ENCODE measurements around the gene PCDHGB6. TPM values are rescaled to one million over a fixed set of nuclear protein-coding genes. Genes with fewer than 3 reads are reported as not detected.

The PCDHGB6 gene
- total RNA-seq, 1 experiment from 2014 or later = 6.0 TPM

DNA sequence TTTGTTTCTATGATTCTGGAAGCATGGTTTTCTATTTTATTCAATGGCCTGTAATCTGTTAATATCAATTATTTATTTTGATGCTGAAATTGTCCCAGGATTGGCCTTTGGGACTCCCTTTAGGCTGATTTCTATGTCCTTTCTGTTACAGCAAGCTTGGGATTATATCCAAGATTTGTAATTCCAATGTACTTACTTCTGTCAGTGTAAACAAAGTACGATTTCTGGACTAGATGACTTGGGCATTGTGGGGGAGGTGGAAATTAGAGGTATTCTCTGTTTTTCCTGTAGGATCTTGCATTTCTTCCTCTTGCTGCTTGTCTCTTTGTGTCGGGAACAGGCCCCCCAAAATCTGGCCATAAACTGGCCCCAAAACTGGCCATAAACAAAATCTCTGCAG, 26.2 kb downstream of the PCDHGB6 start:
- no peak overlapping the region for H3K4me2 ChIP-seq (ENCODE audit: insufficient read depth, insufficient read length, low read length)
- H3K79me2 ChIP-seq (ENCODE audit: insufficient read depth, low read length) = no peaks in the 10 kb centered on the region
- Mint-ChIP-seq H3K9me3 (peaks cover 42 to 44% of the 10 kb centered on the region in 2 experiments), H3K27ac (no peak overlapping the region), H3K4me3 (no peak overlapping the region), H3K36me3 (ENCODE audit: insufficient read depth in 1 of 3, low read depth in 3 of 3) (peaks cover 34 to 48% (median 35%) of the 10 kb centered on the region in 3 experiments), H3K4me1 (no peaks in the 10 kb centered on the region; a peak in 1 of 4 replicates), H3K27me3 (ENCODE audit: low read depth) (peaks cover 3% of the 10 kb centered on the region)
- no peaks in the 10 kb centered on the region for H3K23me2 ChIP-seq (ENCODE audit: insufficient read length, low read depth, low read length, poor library complexity, severe bottlenecking)
- H3K27me3 ChIP-seq (ENCODE audit: insufficient read depth, low read length) = no peaks in the 10 kb centered on the region
- H3K27ac ChIP-seq (ENCODE audit: insufficient read length, low read depth, low read length) = no peak overlapping the region
- no peak overlapping the region for H2BK12ac ChIP-seq (ENCODE audit: insufficient read length, low read depth, low read length)
- no peak overlapping the region for H2AK5ac ChIP-seq (ENCODE audit: insufficient read length, low read length)
- H2BK20ac ChIP-seq (ENCODE audit: low read depth, low read length, poor library complexity, severe bottlenecking) = no peak overlapping the region
- H3K9me3 ChIP-seq (ENCODE audit: control insufficient read depth, low read depth, low read length) = peaks cover 14% of the 10 kb centered on the region
- H2BK15ac ChIP-seq (ENCODE audit: low read depth, low read length) = no peak overlapping the region
- no peak for DNase-seq
- H3K4ac ChIP-seq (ENCODE audit: low read depth, low read length) = no peak overlapping the region
- no peak overlapping the region for H3K9ac ChIP-seq (ENCODE audit: extremely low read depth, insufficient read length, low read length)
- H4K5ac ChIP-seq (ENCODE audit: insufficient read length, low read depth, low read length) = no peak overlapping the region
- no peak overlapping the region for H4K8ac ChIP-seq (replicated peaks; ENCODE audit: insufficient read length, low read depth, low read length)
- no peak overlapping the region for H3K56ac ChIP-seq (ENCODE audit: insufficient read length, low read depth, low read length)
- no peak overlapping the region for H2BK5ac ChIP-seq (ENCODE audit: insufficient read length, low read length)
- H3K14ac ChIP-seq (ENCODE audit: insufficient read depth, low read length) = no peak overlapping the region
- no peak overlapping the region for H2AFZ ChIP-seq (ENCODE audit: low read length)
- H4K20me1 ChIP-seq (ENCODE audit: control insufficient read depth, insufficient read depth, insufficient read length) = no peaks in the 10 kb centered on the region
- no peak overlapping the region for H3T11ph ChIP-seq (ENCODE audit: low read length)
- no peak overlapping the region for H3K18ac ChIP-seq (ENCODE audit: insufficient read length, low read depth, low read length)
- no peaks in the 10 kb centered on the region for H3K79me1 ChIP-seq (ENCODE audit: insufficient read depth, low read depth, low read length, poor library complexity, severe bottlenecking)
- no peaks in the 10 kb centered on the region for H3K4me1 ChIP-seq (ENCODE audit: insufficient read depth, low read length)
- no peak overlapping the region for H2BK120ac ChIP-seq (ENCODE audit: low read depth, low read length, poor library complexity, severe bottlenecking)
- no peak overlapping the region for H3K23ac ChIP-seq (ENCODE audit: insufficient read length, low read depth, low read length)
- WGBS (ENCODE audit: extremely low coverage, insufficient read length, low lambda C conversion rate) = no CpG with 5 or more reads among the region's 2 CpGs
- no peak overlapping the region for H4K91ac ChIP-seq (ENCODE audit: insufficient read length, low read depth, low read length)
- TF ChIP-seq, protein P1, sequence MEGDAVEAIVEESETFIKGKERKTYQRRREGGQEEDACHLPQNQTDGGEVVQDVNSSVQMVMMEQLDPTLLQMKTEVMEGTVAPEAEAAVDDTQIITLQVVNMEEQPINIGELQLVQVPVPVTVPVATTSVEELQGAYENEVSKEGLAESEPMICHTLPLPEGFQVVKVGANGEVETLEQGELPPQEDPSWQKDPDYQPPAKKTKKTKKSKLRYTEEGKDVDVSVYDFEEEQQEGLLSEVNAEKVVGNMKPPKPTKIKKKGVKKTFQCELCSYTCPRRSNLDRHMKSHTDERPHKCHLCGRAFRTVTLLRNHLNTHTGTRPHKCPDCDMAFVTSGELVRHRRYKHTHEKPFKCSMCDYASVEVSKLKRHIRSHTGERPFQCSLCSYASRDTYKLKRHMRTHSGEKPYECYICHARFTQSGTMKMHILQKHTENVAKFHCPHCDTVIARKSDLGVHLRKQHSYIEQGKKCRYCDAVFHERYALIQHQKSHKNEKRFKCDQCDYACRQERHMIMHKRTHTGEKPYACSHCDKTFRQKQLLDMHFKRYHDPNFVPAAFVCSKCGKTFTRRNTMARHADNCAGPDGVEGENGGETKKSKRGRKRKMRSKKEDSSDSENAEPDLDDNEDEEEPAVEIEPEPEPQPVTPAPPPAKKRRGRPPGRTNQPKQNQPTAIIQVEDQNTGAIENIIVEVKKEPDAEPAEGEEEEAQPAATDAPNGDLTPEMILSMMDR (conservative IDR thresholded peaks at IDR 0.05) = no peak
